Naive thymus-derived CD8-positive, alpha-beta T cell (primary cell): ENCODE measurements around the gene DPY19L1. TPM values are rescaled to one million over a fixed set of nuclear protein-coding genes. Genes with fewer than 3 reads are reported as not detected.
"Not testable (repeated sequence)": the region's sequence is repeated elsewhere in the genome, so short reads cannot be mapped to it uniquely, and the experiment has no call there.

ENCODE experiments used
- ATAC-seq, 2 donors: fragments of 150-1000 bp; cut with Tn5 transposase in 1 of 2; sonication (Bioruptor Pico), chemical (Tn5 transposase) in 1 of 2; 1 replicate in 1 of 2; 2 replicates in 1 of 2; pipeline ENCODE4 v1.10.0; 2021; ENCODE audit warnings: mild to moderate bottlenecking in 2 of 2, moderate library complexity in 2 of 2
- POLR2A ChIA-PET: fragments of 350-600 bp; sonication (Branson Sonifier 250); formaldehyde crosslinking; loops from one replicate; lab custom pipeline; 2021; ENCODE audit warnings: antibody characterized with exemption; lab: Charles Lee
- DNase-seq, 10 donors: peaks; one replicate each; pipeline versions ENCODE4 v3.0.0 to v3.0.0-alpha.2; 2020 to 2022
- H3K27ac Mint-ChIP-seq, 10 donors: one replicate each; pipeline ENCODE4 v1.8.0; 2020 to 2022; ENCODE audit warnings: mild to moderate bottlenecking in 10 of 10, mixed read lengths in 10 of 10, moderate library complexity in 4 of 10, inconsistent platforms in 1 of 10
- H3K27me3 Mint-ChIP-seq, 5 donors: one replicate each; pipeline ENCODE4 v1.8.0; 2021 to 2022; ENCODE audit warnings: mixed read lengths in 5 of 5
- H3K36me3 Mint-ChIP-seq, 3 donors: one replicate each; pipeline ENCODE4 v1.8.0; 2020 to 2022; ENCODE audit warnings: mixed read lengths in 3 of 3, mild to moderate bottlenecking in 2 of 3, inconsistent platforms in 1 of 3
- H3K4me1 Mint-ChIP-seq, 4 donors: one replicate each; pipeline ENCODE4 v1.8.0; 2021 to 2022; ENCODE audit warnings: mixed read lengths in 4 of 4
- H3K4me3 Mint-ChIP-seq, 10 donors: one replicate each; pipeline ENCODE4 v1.8.0; 2020 to 2022; ENCODE audit warnings: mild to moderate bottlenecking in 10 of 10, mixed read lengths in 10 of 10, moderate library complexity in 6 of 10, inconsistent platforms in 1 of 10
- H3K9me3 Mint-ChIP-seq, 9 donors: one replicate each; pipeline ENCODE4 v1.8.0; 2020 to 2022; ENCODE audit warnings: mixed read lengths in 9 of 9, mild to moderate bottlenecking in 3 of 9, inconsistent platforms in 1 of 9, moderate library complexity in 1 of 9
- polyA plus RNA-seq, 3 donors: library from polyadenylated mRNA; unstranded; fragments of 300-500 nt; fragmentation: Illumina TruSeq; gene quantifications; one replicate each; pipeline ENCODE4 v1.2.3, GENCODE V29; 2021
- total RNA-seq, 8 experiments: library from RNA in 2 of 8; stranded (reverse) in 2 of 8; gene quantifications; one replicate each; pipeline ENCODE4 v1.2.3 and lab custom pipeline; 2021 to 2026

Gene DPY19L1
- 1 to 10 TPM; 7.1 to 8.7 TPM for total RNA-seq
- 1 to 10 TPM in 1 of 3 donors, under 1 TPM in 2; 0.67 to 3.1 (median 0.76) TPM for polyA plus RNA-seq
- 6.4 to 25.7 (median 13.8) reads per million in 6 experiments for total RNA-seq (lab: John Stamatoyannopoulos, UW)

- POLR2A ChIA-PET = no interaction called here
- H3K4me3 Mint-ChIP-seq = peak within 1 kb of the TSS; percentile 85 to 96 (median 94)
- no peaks in the 10 kb centered on the region for H3K27me3 Mint-ChIP-seq
- ATAC-seq (no peak), DNase-seq (no peak)
- peak within 1 kb of the TSS; percentile 87 to 97 (median 92) for H3K27ac Mint-ChIP-seq
- H3K9me3 Mint-ChIP-seq = no peaks in the 10 kb centered on the region
- peaks cover 11 to 41% (median 29%) of the 10 kb centered on the region in 4 donors for H3K4me1 Mint-ChIP-seq
- no peaks in the 10 kb centered on the region for H3K36me3 Mint-ChIP-seq
Measured at GRCh38 chr7:35037211-35037525, at the start of gene DPY19L1. Gene DPY19L1 (minus strand): TSS chr7:35037485. CDS start chr7:35037394, 91 bp downstream.

- H3K9me3 Mint-ChIP-seq, H3K36me3 Mint-ChIP-seq, H3K4me1 Mint-ChIP-seq, H3K27me3 Mint-ChIP-seq, H3K4me3 Mint-ChIP-seq, H3K27ac Mint-ChIP-seq, POLR2A ChIA-PET, DNase-seq, ATAC-seq: not testable (repeated sequence)
Measured at GRCh38 chr7:35079517-35079916, 42.2 kb upstream of the DPY19L1 start.

GRCh38 chr7:35074008-35074407 is 36.7 kb upstream of the DPY19L1 start:
- ATAC-seq, H3K4me1 Mint-ChIP-seq, H3K36me3 Mint-ChIP-seq, H3K9me3 Mint-ChIP-seq, DNase-seq, POLR2A ChIA-PET: not testable (repeated sequence)
- H3K27me3 Mint-ChIP-seq = peaks cover 13 to 50% (median 27%) of the 10 kb centered on the region in 5 donors
- peak overlapping the region in 1 of 10 donors; percentile 30 for H3K27ac Mint-ChIP-seq
- peak overlapping the region in 1 of 10 donors; percentile 22 for H3K4me3 Mint-ChIP-seq

- H3K4me1 Mint-ChIP-seq, H3K9me3 Mint-ChIP-seq, ATAC-seq, POLR2A ChIA-PET, H3K36me3 Mint-ChIP-seq: not testable (repeated sequence)
- Mint-ChIP-seq H3K27me3 (peaks cover 17 to 59% (median 27%) of the 10 kb centered on the region in 5 donors), H3K27ac (peak overlapping the region in 2 of 10 donors; percentile 30 to 76), H3K4me3 (peak overlapping the region in 1 of 10 donors; percentile 22)
- DNase-seq = peak in 3 of 10 donors; percentile 9 to 29 (median 17)
Measured at GRCh38 chr7:35072950-35073827, 35.9 kb upstream of the DPY19L1 start.

- H3K36me3 Mint-ChIP-seq, POLR2A ChIA-PET, H3K9me3 Mint-ChIP-seq, H3K27ac Mint-ChIP-seq, H3K4me1 Mint-ChIP-seq, H3K4me3 Mint-ChIP-seq, DNase-seq, ATAC-seq: not testable (repeated sequence)
- H3K27me3 Mint-ChIP-seq = peaks cover 14 to 65% (median 25%) of the 10 kb centered on the region in 5 donors
Measured at GRCh38 chr7:35069084-35069483, 31.8 kb upstream of the DPY19L1 start.

- DNase-seq, POLR2A ChIA-PET, H3K4me3 Mint-ChIP-seq, H3K36me3 Mint-ChIP-seq, H3K27ac Mint-ChIP-seq, H3K9me3 Mint-ChIP-seq, ATAC-seq, H3K4me1 Mint-ChIP-seq: not testable (repeated sequence)
- peaks cover 1 to 35% (median 12%) of the 10 kb centered on the region in 5 donors for H3K27me3 Mint-ChIP-seq
Measured at GRCh38 chr7:35065382-35065781, 28.1 kb upstream of the DPY19L1 start.

GRCh38 chr7:35058571-35058970 is 21.3 kb upstream of the DPY19L1 start:
- H3K27me3 Mint-ChIP-seq = peaks cover 0 to 12% (median 2%) of the 10 kb centered on the region in 5 donors
- H3K27ac Mint-ChIP-seq, H3K4me1 Mint-ChIP-seq, POLR2A ChIA-PET, H3K36me3 Mint-ChIP-seq, H3K9me3 Mint-ChIP-seq, H3K4me3 Mint-ChIP-seq, DNase-seq, ATAC-seq: not testable (repeated sequence)

GRCh38 chr7:35057505-35058451 is 20.5 kb upstream of the DPY19L1 start:
- POLR2A ChIA-PET, H3K4me3 Mint-ChIP-seq, DNase-seq, H3K36me3 Mint-ChIP-seq, H3K4me1 Mint-ChIP-seq, H3K27ac Mint-ChIP-seq, ATAC-seq, H3K9me3 Mint-ChIP-seq: not testable (repeated sequence)
- H3K27me3 Mint-ChIP-seq = peaks cover 0 to 12% (median 8%) of the 10 kb centered on the region in 5 donors

GRCh38 chr7:35055733-35056132 is 18.4 kb upstream of the DPY19L1 start:
- ATAC-seq = peak in 1 of 2 donors; percentile 40
- H3K27ac Mint-ChIP-seq, H3K4me1 Mint-ChIP-seq, POLR2A ChIA-PET, H3K36me3 Mint-ChIP-seq, H3K4me3 Mint-ChIP-seq, DNase-seq, H3K9me3 Mint-ChIP-seq: not testable (repeated sequence)
- peaks cover 4 to 22% (median 12%) of the 10 kb centered on the region in 5 donors for H3K27me3 Mint-ChIP-seq

GRCh38 chr7:35053488-35054175 is 16.3 kb upstream of the DPY19L1 start:
- DNase-seq, H3K9me3 Mint-ChIP-seq, POLR2A ChIA-PET, H3K27ac Mint-ChIP-seq, H3K4me3 Mint-ChIP-seq, H3K4me1 Mint-ChIP-seq, ATAC-seq, H3K36me3 Mint-ChIP-seq: not testable (repeated sequence)
- H3K27me3 Mint-ChIP-seq = peaks cover 7 to 24% (median 13%) of the 10 kb centered on the region in 5 donors

- H3K4me3 Mint-ChIP-seq, POLR2A ChIA-PET, ATAC-seq, H3K4me1 Mint-ChIP-seq, DNase-seq, H3K36me3 Mint-ChIP-seq, H3K9me3 Mint-ChIP-seq: not testable (repeated sequence)
- H3K27me3 Mint-ChIP-seq = peaks cover 15 to 49% (median 23%) of the 10 kb centered on the region in 5 donors
- H3K27ac Mint-ChIP-seq = peak overlapping the region in 1 of 10 donors; percentile 33
Measured at GRCh38 chr7:35048390-35048789, 11.1 kb upstream of the DPY19L1 start.

GRCh38 chr7:35047912-35048305 is 10.6 kb upstream of the DPY19L1 start:
- H3K27ac Mint-ChIP-seq = not testable (repeated sequence)

More at GRCh38 chr7:35047912-35048305, 10.6 kb upstream of the DPY19L1 start:
- POLR2A ChIA-PET, H3K4me1 Mint-ChIP-seq, ATAC-seq, H3K4me3 Mint-ChIP-seq, H3K9me3 Mint-ChIP-seq, DNase-seq, H3K36me3 Mint-ChIP-seq: not testable (repeated sequence)
- H3K27me3 Mint-ChIP-seq = peaks cover 14 to 44% (median 22%) of the 10 kb centered on the region in 5 donors
